ENCODE measurements around the gene HECTD1.
"Not testable (repeated sequence)": the region's sequence is repeated elsewhere in the genome, so short reads cannot be mapped to it uniquely, and the experiment has no call there.

Gene HECTD1

GRCh38 chr14:31192544-31192943, 15.0 kb downstream of the HECTD1 start:
- DNase-seq, result not testable (repeated sequence)

- DNase-seq, result no peak
Observed at GRCh38 chr14:31190717-31191263, 16.8 kb downstream of the HECTD1 start.

GRCh38 chr14:31190219-31190603, 17.4 kb downstream of the HECTD1 start:
- no peak for DNase-seq

- DNase-seq, result no peak
Observed at GRCh38 chr14:31189346-31190218, 18.0 kb downstream of the HECTD1 start.

GRCh38 chr14:31188744-31189143, 18.8 kb downstream of the HECTD1 start:
- no peak for DNase-seq

GRCh38 chr14:31182016-31182415, 25.6 kb downstream of the HECTD1 start:
- not testable (repeated sequence) for DNase-seq

- DNase-seq, result no peak
Observed at GRCh38 chr14:31181271-31181670, 26.3 kb downstream of the HECTD1 start.

GRCh38 chr14:31180299-31181051, 27.1 kb downstream of the HECTD1 start:
- no peak for DNase-seq

GRCh38 chr14:31174433-31174832, 33.2 kb downstream of the HECTD1 start:
- DNase-seq, result no peak

GRCh38 chr14:31173120-31173837, 34.3 kb downstream of the HECTD1 start:
- DNase-seq, result no peak

- DNase-seq, result no peak
Observed at GRCh38 chr14:31172084-31172483, 35.5 kb downstream of the HECTD1 start.

GRCh38 chr14:31170411-31170810, 37.2 kb downstream of the HECTD1 start:
- no peak for DNase-seq

- no peak for DNase-seq
Observed at GRCh38 chr14:31169877-31170276, 37.7 kb downstream of the HECTD1 start.

GRCh38 chr14:31167032-31167431, 40.6 kb downstream of the HECTD1 start:
- DNase-seq, result no peak

- DNase-seq, result no peak
Observed at GRCh38 chr14:31166271-31166561, 41.4 kb downstream of the HECTD1 start.

GRCh38 chr14:31164115-31164514, 43.5 kb downstream of the HECTD1 start:
- DNase-seq, result no peak

GRCh38 chr14:31162910-31163649, 44.5 kb downstream of the HECTD1 start:
- DNase-seq, result no peak

- no peak for DNase-seq
Observed at GRCh38 chr14:31161274-31161673, 46.3 kb downstream of the HECTD1 start.

GRCh38 chr14:31159682-31160296, 47.8 kb downstream of the HECTD1 start:
- no peak for DNase-seq

- no peak for DNase-seq
Observed at GRCh38 chr14:31154956-31155355, 52.6 kb downstream of the HECTD1 start.

GRCh38 chr14:31142455-31143087, 65.0 kb downstream of the HECTD1 start:
- no peak for DNase-seq
